CD14-positive monocyte (primary cell): ENCODE data around the gene BOD1. TPM values are rescaled to one million over a fixed set of nuclear protein-coding genes. Genes with fewer than 3 reads are reported as not detected.
A peak's percentile ranks its signal among the peaks of the same experiment; 100 is the strongest.

ENCODE experiments used
- DNase-seq, 3 donors: peaks; one replicate each; pipeline ENCODE4 v3.0.0-alpha.2; 2011 to 2022
- H2AFZ ChIP-seq: 2 replicates; pipeline ENCODE4 v1.6.0; 2012; ENCODE audit warnings: mild to moderate bottlenecking, low read depth, low read length, inconsistent platforms; ENCODE audit not compliant: insufficient read depth, poor library complexity, severe bottlenecking
- H3K27ac ChIP-seq, 2 donors: 1 replicate in 1 of 2; 2 replicates in 1 of 2; pipeline ENCODE4 v1.5.1; 2012 to 2013; ENCODE audit warnings: low read length in 2 of 2, control low read depth in 1 of 2, inconsistent platforms in 1 of 2, low read depth in 1 of 2, mild to moderate bottlenecking in 1 of 2
- H3K27me3 ChIP-seq, 2 donors: one replicate each; pipeline versions ENCODE4 v1.6.0 to v1.6.1; 2011 to 2013; ENCODE audit warnings: low read length in 2 of 2; ENCODE audit not compliant: control insufficient read depth in 2 of 2, insufficient read depth in 2 of 2
- H3K36me3 ChIP-seq, 2 donors: replicated peaks in 1 of 2; 1 replicate in 1 of 2; 2 replicates in 1 of 2; pipeline versions ENCODE4 v1.5.1 to v1.6.1; 2012 to 2013; ENCODE audit warnings: low read length in 2 of 2, control low read depth in 1 of 2, inconsistent platforms in 1 of 2, mild to moderate bottlenecking in 1 of 2; ENCODE audit not compliant: insufficient read depth in 2 of 2, control insufficient read depth in 1 of 2
- H3K4me1 ChIP-seq, 2 donors: 1 replicate in 1 of 2; 2 replicates in 1 of 2; pipeline versions ENCODE4 v1.5.1 to v1.6.1; 2012 to 2013; ENCODE audit warnings: low read length in 2 of 2, control low read depth in 1 of 2, inconsistent platforms in 1 of 2, mild to moderate bottlenecking in 1 of 2, moderate library complexity in 1 of 2; ENCODE audit not compliant: insufficient read depth in 2 of 2, control insufficient read depth in 1 of 2
- H3K4me2 ChIP-seq: replicated peaks from 2 replicates; pipeline ENCODE3; 2012; ENCODE audit warnings: low read length, moderate library complexity, mild to moderate bottlenecking; ENCODE audit not compliant: poor library complexity, severe bottlenecking; ENCODE audit errors: extremely low read depth
- H3K4me3 ChIP-seq, 3 experiments: fragments of 200-600 bp in 1 of 3; sonication (generic) in 1 of 3; replicated peaks in 1 of 3; 1 replicate in 2 of 3; 2 replicates in 1 of 3; pipeline ENCODE4 v1.5.1; 2011 to 2013; ENCODE audit warnings: low read length in 3 of 3, mild to moderate bottlenecking in 3 of 3, control low read depth in 2 of 3, low read depth in 2 of 3, inconsistent platforms in 1 of 3, moderate library complexity in 1 of 3
- H3K79me2 ChIP-seq: 2 replicates; pipeline ENCODE4 v1.6.0; 2012; ENCODE audit warnings: mild to moderate bottlenecking, control low read depth, inconsistent platforms, low read length, moderate library complexity; ENCODE audit not compliant: insufficient read depth
- H3K9ac ChIP-seq: 2 replicates; pipeline ENCODE4 v1.6.0; 2017; ENCODE audit warnings: low read length, mild to moderate bottlenecking; ENCODE audit not compliant: insufficient read depth, poor library complexity, severe bottlenecking
- H3K9me3 ChIP-seq, 2 donors: replicated peaks in 1 of 2; 1 replicate in 1 of 2; 2 replicates in 1 of 2; pipeline versions ENCODE4 v1.5.1 to v1.6.1; 2012 to 2013; ENCODE audit warnings: low read length in 2 of 2, control low read depth in 1 of 2; ENCODE audit not compliant: control insufficient read depth in 1 of 2, insufficient read depth in 1 of 2
- H4K20me1 ChIP-seq: 2 replicates; pipeline ENCODE4 v1.6.0; 2012; ENCODE audit warnings: mild to moderate bottlenecking, low read length, control low read depth, moderate library complexity; ENCODE audit not compliant: insufficient read depth
- H3K27ac Mint-ChIP-seq, 7 donors: one replicate each; pipeline ENCODE4 v1.8.0; 2020; ENCODE audit warnings: mild to moderate bottlenecking in 7 of 7, mixed read lengths in 7 of 7, moderate library complexity in 6 of 7, inconsistent platforms in 2 of 7
- H3K27me3 Mint-ChIP-seq, 3 donors: one replicate each; pipeline ENCODE4 v1.8.0; 2021 to 2022; ENCODE audit warnings: low read depth in 3 of 3, mild to moderate bottlenecking in 3 of 3, mixed read lengths in 3 of 3, moderate library complexity in 3 of 3, inconsistent platforms in 1 of 3
- H3K36me3 Mint-ChIP-seq, 2 donors: one replicate each; pipeline ENCODE4 v1.8.0; 2020; ENCODE audit warnings: mixed read lengths in 2 of 2, inconsistent platforms in 1 of 2, mild to moderate bottlenecking in 1 of 2
- H3K4me1 Mint-ChIP-seq: one replicate; pipeline ENCODE4 v1.8.0; 2020; ENCODE audit warnings: mild to moderate bottlenecking, mixed read lengths
- H3K4me3 Mint-ChIP-seq, 2 donors: one replicate each; pipeline ENCODE4 v1.8.0; 2020; ENCODE audit warnings: mild to moderate bottlenecking in 2 of 2, mixed read lengths in 2 of 2, moderate library complexity in 1 of 2
- H3K9me3 Mint-ChIP-seq, 7 donors: one replicate each; pipeline ENCODE4 v1.8.0; 2020 to 2022; ENCODE audit warnings: mixed read lengths in 7 of 7, mild to moderate bottlenecking in 6 of 7, moderate library complexity in 6 of 7, inconsistent platforms in 2 of 7
- CTCF ChIP-seq: fragments of 200-600 bp; IDR thresholded peaks from one replicate; pipeline ENCODE4 v1.8.0; 2022; ENCODE audit warnings: antibody characterized with exemption, mild to moderate bottlenecking
- WGBS: methylation state at CpG from one replicate; pipeline ENCODE4 v1.1.5; 2013; ENCODE audit warnings: missing lambda C conversion rate; ENCODE audit not compliant: insufficient coverage; 5-methylcytosine and 5-hydroxymethylcytosine counted together
- intact Hi-C, 2 donors: fragments of 100-400 bp; cut with micrococcal nuclease; formaldehyde crosslinking; loops; one replicate each; pipeline versions ENCODE4 v1.15.0 to v1.15.1; 2023
- polyA plus RNA-seq, 3 donors: library from polyadenylated mRNA; depleted of rRNA in 1 of 3; unstranded in 2 of 3; stranded (reverse) in 1 of 3; fragments of 300-500 nt in 2 of 3; fragments of >200 nt in 1 of 3; fragmentation: Illumina TruSeq in 2 of 3; gene quantifications; 1 replicate in 2 of 3; 2 replicates in 1 of 3; pipeline ENCODE4 v1.2.3, GENCODE V29; 2012 to 2021

The BOD1 gene
- polyA plus RNA-seq, 3 donors: 4.5 to 11.3 (median 5.8) TPM

GRCh38 chr5:173655196-173655797 is 38.8 kb upstream of the BOD1 start:
- Mint-ChIP-seq H3K27me3 (peaks cover 6 to 13% (median 10%) of the 10 kb centered on the region in 3 donors), H3K4me3 (no peak overlapping the region), H3K9me3 (peaks cover 15 to 43% (median 28%) of the 10 kb centered on the region in 7 donors), H3K36me3 (peaks cover 2 to 3% of the 10 kb centered on the region in 2 donors), H3K4me1 (peaks cover 4% of the 10 kb centered on the region), H3K27ac (no peak overlapping the region)
- H3K4me2 ChIP-seq: no peak overlapping the region
- TF ChIP-seq CTCF: no peak
- no CpG with 5 or more reads among the region's 3 CpGs for WGBS
- intact Hi-C loops: no loop called here
- peaks cover 19 to 25% of the 10 kb centered on the region in 2 donors for H3K9me3 ChIP-seq
- H4K20me1 ChIP-seq: no peaks in the 10 kb centered on the region
- no peak overlapping the region for H3K4me3 ChIP-seq
- no peaks in the 10 kb centered on the region for H3K4me1 ChIP-seq
- H3K27me3 ChIP-seq: no peaks in the 10 kb centered on the region
- DNase-seq: no peak
- H3K36me3 ChIP-seq: no peaks in the 10 kb centered on the region
- H3K9ac ChIP-seq: no peak overlapping the region
- H3K79me2 ChIP-seq: no peaks in the 10 kb centered on the region
- H3K27ac ChIP-seq: no peak overlapping the region
- H2AFZ ChIP-seq: no peak overlapping the region

GRCh38 chr5:173653822-173654523 is 37.5 kb upstream of the BOD1 start:
- H3K9me3 ChIP-seq: peaks cover 9 to 14% of the 10 kb centered on the region in 2 donors
- no peak overlapping the region for H3K9ac ChIP-seq
- peak overlapping the region in 1 of 7 donors; percentile 55 for H3K27ac Mint-ChIP-seq
- no peak overlapping the region for H2AFZ ChIP-seq
- no peak overlapping the region for H3K27ac ChIP-seq
- no peak for DNase-seq
- H3K4me1 ChIP-seq: no peaks in the 10 kb centered on the region
- no peak overlapping the region for H3K4me3 Mint-ChIP-seq
- TF ChIP-seq CTCF: no peak
- H3K27me3 Mint-ChIP-seq: peaks cover 6 to 13% (median 11%) of the 10 kb centered on the region in 3 donors
- no peak overlapping the region for H3K4me3 ChIP-seq
- 98% methylated on average over 9 of the region's 10 CpGs for WGBS
- no peaks in the 10 kb centered on the region for H4K20me1 ChIP-seq
- H3K36me3 ChIP-seq: no peaks in the 10 kb centered on the region
- no peaks in the 10 kb centered on the region for H3K79me2 ChIP-seq
- no peaks in the 10 kb centered on the region for H3K36me3 Mint-ChIP-seq
- no peaks in the 10 kb centered on the region for H3K27me3 ChIP-seq
- H3K9me3 Mint-ChIP-seq: peaks cover 11 to 33% (median 19%) of the 10 kb centered on the region in 7 donors
- H3K4me2 ChIP-seq: no peak overlapping the region
- H3K4me1 Mint-ChIP-seq: peaks cover 4% of the 10 kb centered on the region
- intact Hi-C loops: no loop called here
